Vagina (tissue), 2 donors: ENCODE results near the gene PHLDB1.

ENCODE experiments used
- POLR2A ChIP-seq, 2 donors: fragments of 450-650 bp; IDR thresholded peaks; one replicate each; pipeline ENCODE4 v1.6.1; 2017; ENCODE audit warnings: antibody characterized with exemption in 2 of 2, mild to moderate bottlenecking in 2 of 2, moderate library complexity in 2 of 2
- POLR2AphosphoS5 ChIP-seq, 2 donors: sonication (generic); formaldehyde crosslinking; IDR thresholded peaks; one replicate each; pipeline ENCODE4 v1.9.0; 2017; ENCODE audit warnings: antibody characterized with exemption in 2 of 2, mild to moderate bottlenecking in 2 of 2, low read depth in 1 of 2; ENCODE audit not compliant: insufficient read depth in 1 of 2
- TF ChIP-seq, protein P1 (sequence below), 3 experiments: fragments of 450-650 bp in 2 of 3; fragments of 200-600 bp in 1 of 3; sonication (generic) in 1 of 3; IDR thresholded peaks; one replicate each; pipeline ENCODE4 v1.5.1; 2017 to 2019; ENCODE audit warnings: antibody characterized with exemption in 3 of 3, mild to moderate bottlenecking in 2 of 3, moderate library complexity in 2 of 3

GRCh38 chr11:118628432-118628831 lies 21.0 kb downstream of the PHLDB1 start:
- TF ChIP-seq, protein P1, sequence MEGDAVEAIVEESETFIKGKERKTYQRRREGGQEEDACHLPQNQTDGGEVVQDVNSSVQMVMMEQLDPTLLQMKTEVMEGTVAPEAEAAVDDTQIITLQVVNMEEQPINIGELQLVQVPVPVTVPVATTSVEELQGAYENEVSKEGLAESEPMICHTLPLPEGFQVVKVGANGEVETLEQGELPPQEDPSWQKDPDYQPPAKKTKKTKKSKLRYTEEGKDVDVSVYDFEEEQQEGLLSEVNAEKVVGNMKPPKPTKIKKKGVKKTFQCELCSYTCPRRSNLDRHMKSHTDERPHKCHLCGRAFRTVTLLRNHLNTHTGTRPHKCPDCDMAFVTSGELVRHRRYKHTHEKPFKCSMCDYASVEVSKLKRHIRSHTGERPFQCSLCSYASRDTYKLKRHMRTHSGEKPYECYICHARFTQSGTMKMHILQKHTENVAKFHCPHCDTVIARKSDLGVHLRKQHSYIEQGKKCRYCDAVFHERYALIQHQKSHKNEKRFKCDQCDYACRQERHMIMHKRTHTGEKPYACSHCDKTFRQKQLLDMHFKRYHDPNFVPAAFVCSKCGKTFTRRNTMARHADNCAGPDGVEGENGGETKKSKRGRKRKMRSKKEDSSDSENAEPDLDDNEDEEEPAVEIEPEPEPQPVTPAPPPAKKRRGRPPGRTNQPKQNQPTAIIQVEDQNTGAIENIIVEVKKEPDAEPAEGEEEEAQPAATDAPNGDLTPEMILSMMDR (IDR thresholded peaks at IDR 0.05) = no peak
- TF ChIP-seq POLR2AphosphoS5 (IDR thresholded peaks at IDR 0.05; ENCODE audit: insufficient read depth in 1 of 2, low read depth in 1 of 2) (no peak), POLR2A (IDR thresholded peaks at IDR 0.05) (no peak)
